COR-L47 (cell line): ENCODE measurements around the gene CELF2.
A peak's percentile ranks its signal among the peaks of the same experiment; 100 is the strongest.
"Not testable (repeated sequence)": the region's sequence is repeated elsewhere in the genome, so short reads cannot be mapped to it uniquely, and the experiment has no call there.

ENCODE experiments used
- DNase-seq: peaks from one replicate; lab custom pipeline; 2025; lab: John Stamatoyannopoulos, UW

The CELF2 gene

DNA sequence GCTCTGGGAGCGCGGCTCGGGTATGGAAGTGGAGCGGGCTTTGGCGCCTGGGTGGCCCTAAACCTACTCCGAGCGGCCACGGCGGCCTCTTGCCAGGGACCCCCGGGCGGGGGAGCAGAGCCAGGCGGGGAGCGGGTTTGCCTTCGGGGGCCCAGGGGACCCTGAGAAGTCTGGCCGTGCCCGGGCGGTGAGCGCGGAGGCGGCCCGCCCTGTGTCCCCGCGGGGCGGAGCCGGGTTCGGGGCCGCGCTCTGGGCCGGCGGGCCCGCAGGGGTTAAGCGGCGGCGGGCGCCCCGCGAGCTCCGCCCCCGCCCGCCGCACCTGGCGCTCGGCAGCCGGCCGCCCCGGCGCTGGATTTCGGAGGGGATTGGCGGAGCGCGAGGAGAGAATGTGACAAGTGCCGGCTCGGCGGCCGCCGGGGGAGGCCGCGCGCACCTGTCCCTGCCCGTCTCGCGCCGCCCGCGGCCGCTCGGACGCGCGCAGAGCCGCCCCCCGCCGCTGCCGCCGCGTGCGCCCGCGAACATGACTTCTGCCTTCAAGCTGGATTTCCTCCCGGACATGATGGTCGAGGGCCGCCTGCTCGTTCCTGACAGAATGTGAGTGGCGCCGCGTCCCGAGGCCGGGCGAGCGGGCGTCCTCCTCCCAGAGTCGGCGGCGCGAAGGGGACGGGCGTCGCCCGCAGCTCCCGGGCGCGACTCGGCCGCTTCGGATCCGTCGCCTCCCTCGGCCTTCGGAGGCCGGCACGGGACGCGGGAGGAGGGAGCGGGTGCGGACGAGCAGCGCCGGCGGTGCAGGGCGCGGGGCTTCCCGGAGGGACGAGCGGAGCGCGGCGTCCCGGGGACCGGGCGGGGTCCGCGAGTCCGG is at the start of gene CELF2:
Gene CELF2, plus strand, starts transcription at position 303 of the 862 bp plus-strand sequence. Its CDS starts 218 bp downstream, at position 521.
- DNase-seq: peak; percentile 51

GRCh38 chr10:10968257-10968588 is 49.4 kb upstream of the CELF2 start:
- no peak for DNase-seq

GRCh38 chr10:10973310-10973709 is 44.4 kb upstream of the CELF2 start:
- DNase-seq: no peak

- DNase-seq: no peak
Measured at GRCh38 chr10:10975647-10976046, 42.0 kb upstream of the CELF2 start.

DNA sequence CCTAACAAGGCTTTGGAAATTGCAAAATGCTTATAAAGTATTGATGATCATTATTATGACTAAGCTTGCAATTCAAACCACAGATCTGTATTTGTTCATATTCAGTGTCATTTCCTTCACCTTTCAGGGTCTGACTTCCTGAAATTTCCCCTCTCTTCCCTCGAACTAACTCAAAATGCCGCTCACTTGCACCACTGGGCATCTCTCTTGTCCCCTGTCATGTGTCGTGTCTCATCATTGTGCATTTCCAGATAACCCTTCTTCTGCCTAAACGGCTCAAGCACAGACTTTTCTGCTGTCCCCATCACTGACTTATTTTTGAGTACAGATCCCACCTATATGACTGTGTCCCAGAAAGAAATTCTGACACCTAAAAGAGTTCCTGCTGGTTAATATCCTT is 41.0 kb upstream of the CELF2 start:
- DNase-seq: no peak

DNA sequence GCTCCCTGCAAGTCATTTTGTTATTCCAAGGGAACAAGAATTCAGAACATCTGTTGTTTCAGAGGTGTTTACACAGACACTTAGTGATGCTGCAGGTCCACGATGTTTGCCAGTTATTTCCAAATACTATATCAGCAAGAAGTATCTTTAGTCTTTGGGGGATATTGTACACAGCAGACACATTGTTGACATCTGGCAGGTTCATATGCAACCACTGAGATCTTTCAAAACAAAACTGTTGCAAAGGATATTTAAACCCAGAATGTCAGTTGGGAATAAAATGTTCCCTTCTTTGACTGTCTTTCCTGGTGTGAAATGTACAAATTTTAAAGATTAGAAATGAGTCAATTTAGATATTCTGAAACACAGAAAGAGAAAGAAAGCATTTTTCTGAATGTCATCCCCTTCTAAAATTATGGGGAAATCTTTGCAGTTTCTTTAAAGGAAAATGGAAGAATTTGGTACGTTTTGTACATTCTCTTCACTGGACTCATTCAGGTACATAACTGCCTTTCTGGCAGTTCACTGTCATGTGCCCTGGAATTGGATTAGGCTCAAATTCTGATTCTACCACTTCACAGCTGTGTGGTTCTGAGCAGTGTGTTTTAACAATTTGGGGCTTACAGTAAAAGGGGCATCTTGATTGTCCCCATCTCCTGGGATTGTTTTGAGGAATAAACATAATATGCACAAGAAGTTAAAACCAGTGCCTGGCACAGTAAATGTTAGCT is 40.3 kb upstream of the CELF2 start:
- no peak for DNase-seq

- no peak for DNase-seq
Measured at GRCh38 chr10:10977978-10978377, 39.7 kb upstream of the CELF2 start.

- no peak for DNase-seq
Measured at GRCh38 chr10:10985361-10985760, 32.3 kb upstream of the CELF2 start.

GRCh38 chr10:10986606-10987005 is 31.1 kb upstream of the CELF2 start:
- DNase-seq: no peak

DNA sequence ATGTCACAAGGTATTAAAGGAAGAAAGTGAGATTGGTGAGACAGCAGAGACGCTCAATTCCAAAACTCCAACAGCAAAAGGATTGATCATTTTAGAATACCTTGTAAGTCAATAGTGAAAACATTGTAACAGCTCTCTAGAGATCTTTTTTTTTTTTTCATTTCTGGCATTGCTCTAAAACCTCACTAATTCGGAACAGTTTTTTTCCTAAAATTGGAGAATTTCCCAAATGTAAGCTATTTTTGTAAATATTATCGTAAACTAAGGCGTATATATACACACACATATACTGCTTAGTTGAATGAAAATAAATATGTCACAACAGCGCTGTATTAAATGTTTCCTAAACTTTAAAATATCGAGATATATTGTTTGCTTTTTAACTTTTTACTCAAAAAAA is 30.6 kb upstream of the CELF2 start:
- no peak for DNase-seq

DNA sequence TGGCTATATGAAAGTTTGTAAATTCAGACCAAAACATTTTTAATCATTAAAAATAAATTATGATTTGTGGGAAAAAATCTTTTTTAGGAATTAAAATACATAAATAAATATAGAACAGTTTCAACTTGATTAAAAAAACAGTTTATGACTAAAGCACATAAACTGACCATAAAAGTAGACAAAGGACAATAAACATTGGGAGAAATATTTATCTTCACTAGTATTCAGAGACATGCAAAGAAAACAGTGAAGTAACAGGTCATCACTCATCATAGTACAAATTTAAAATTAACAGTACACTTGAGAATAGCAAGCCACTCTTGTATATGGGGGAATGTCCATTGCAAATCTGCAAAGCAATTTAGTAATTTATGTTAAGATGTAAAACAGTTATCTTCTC is 28.0 kb upstream of the CELF2 start:
- no peak for DNase-seq

DNA sequence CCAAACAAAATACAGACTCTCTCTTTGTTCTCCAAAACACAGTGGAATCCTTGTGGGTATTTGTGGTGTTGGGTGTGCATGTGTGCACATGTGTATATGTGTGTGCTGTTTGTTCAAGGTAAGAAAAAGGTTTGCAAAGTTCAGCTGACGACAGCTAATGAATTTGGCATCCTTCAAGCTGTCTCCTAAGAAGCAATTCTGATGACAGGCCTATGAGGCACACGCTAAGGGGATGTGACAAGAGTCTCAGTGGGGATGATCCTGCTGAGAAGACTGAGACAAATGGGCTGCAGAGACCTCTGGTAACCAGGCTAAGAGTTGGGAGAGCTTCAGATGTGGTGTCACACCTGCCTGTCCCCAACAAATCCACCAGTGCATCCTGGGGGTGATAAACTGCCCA is 26.5 kb upstream of the CELF2 start:
- no peak for DNase-seq

DNA sequence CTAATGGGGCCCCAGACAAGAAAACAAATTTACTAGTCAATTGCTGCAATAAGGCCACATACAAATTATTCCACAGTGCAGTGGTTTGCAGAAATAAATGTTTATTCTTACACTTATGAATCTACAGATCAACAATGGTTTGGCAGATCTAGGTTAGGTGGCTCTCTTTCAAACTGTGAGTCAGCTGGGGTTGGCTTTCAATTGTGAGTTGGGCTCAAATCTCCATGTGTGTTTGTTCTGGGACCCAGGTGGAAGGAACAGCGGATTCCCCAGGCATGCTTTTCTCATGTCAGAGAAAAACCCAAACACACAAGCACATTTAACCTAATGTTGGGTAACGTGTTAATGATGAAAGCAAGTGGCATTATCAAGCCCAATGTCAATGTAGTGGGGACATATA is 25.6 kb upstream of the CELF2 start:
- no peak for DNase-seq

DNA sequence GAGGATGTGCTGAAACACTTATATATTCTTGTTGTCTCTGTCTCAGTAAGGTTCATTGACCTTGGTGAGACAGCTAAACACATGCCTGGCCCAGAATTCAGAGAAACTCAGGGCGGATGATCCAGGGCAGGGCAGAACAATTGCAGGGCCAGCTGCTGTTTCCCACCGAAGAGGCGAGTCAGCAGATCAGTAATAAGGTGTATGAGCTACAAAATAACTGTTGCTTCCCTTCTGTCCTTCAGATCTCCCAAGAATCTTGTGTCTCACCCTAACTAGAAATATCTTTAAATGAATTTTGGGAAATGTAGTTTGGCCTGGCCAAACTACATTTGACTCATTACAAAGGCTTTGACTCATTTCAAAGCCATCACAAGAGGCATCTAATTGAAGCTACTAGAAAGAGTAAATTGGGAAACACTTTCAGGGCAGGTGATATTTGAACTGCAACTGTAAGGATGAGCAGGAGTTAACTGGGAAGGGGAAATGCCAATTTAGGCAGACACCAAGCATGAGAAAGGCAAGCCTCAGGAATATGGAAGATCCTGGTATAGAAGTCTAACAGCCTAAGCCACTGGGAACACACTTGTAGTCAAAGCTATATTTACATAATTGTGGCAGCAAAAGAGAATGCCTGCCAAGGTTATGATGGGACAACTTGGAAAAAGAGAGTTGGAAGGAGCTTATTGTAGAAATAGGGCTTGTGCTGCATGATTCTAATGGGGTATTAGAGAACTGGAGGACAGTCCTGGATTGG is 24.5 kb upstream of the CELF2 start:
- DNase-seq: no peak

DNA sequence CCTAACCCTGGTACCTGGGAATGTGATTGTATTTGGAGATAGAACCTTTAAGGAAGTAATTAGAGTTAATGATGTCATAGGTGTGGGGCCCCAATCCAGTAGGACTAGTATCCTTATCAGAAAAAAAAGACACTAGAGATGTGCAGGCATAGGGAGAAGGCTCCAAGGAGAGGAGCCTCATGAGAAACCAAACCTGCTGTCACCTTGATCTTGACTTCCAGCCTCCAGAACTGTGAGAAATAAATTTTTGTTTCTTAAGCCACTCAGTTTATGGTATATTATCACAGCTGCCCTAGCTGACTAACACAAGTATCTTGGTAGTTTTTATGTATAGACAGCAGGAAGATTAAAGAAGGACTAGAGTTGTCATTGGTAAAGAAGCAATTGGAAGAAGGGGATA is 23.9 kb upstream of the CELF2 start:
- no peak for DNase-seq

- no peak for DNase-seq
Measured at GRCh38 chr10:10994360-10994759, 23.3 kb upstream of the CELF2 start.

- DNase-seq: no peak
Measured at GRCh38 chr10:10995120-10995519, 22.6 kb upstream of the CELF2 start.

- DNase-seq: no peak
Measured at GRCh38 chr10:10996966-10997620, 20.6 kb upstream of the CELF2 start.

- not testable (repeated sequence) for DNase-seq
Measured at GRCh38 chr10:10999501-10999900, 18.2 kb upstream of the CELF2 start.

- no peak for DNase-seq
Measured at GRCh38 chr10:11002485-11002884, 15.2 kb upstream of the CELF2 start.

DNA sequence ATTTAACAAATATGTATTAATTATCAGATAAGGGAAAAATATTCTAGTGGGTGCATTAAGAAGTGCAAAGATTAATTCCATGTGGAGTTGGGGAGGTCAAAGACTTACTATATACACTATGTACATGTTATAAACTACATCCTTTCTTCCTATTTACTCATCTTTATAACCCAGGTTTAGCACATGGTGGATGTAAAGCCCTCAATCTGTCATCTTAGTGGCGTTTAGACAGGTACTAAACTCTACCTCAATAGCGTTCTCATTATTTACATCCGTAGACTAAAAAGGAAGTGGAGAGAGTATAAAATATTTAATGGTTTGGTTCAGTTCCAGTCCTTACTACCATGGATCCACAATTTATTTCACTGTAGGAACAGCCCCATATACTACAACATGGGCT is 14.8 kb upstream of the CELF2 start:
- no peak for DNase-seq

GRCh38 chr10:11003679-11004078 is 14.0 kb upstream of the CELF2 start:
- DNase-seq: no peak
